Measurements from ENCODE around the gene TENM4. TPM values are rescaled to one million over a fixed set of nuclear protein-coding genes. Genes with fewer than 3 reads are reported as not detected.

The TENM4 gene
- total RNA-seq, 1 donor from 2014 or later = 43.2 TPM

DNA sequence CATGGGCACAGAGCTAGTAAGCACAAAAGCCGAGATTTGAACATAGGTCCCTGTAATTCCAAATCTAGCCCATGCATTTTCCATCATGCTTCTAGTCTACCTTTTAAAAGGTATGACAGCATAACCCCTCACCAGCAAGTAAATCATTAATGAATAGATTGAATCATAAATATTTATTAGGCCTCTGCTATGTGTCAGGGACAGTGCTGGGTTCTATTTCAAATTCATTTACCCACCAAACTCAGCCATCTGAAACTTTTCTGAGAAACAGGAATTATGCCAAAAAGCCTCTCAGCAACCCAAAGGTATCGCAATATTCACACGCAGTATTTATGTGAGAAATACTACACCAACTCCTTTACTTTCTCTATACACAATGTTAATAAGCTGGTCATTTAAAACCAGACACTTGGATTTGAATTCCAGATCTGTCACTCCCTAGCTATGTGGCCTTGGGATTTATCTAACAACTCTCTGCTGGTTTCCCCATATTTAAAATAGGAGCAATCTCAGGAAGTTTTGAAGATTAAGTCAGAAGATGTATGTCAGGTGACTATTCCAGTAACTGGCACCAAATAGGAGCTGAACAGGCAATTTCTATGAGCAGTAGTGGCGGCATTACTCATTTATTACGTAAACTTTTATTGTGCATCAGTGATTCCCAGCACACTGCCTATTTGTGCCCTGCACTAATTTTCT, 191.4 kb downstream of the TENM4 start:
- Mint-ChIP-seq H3K4me3 (no peak overlapping the region), H3K4me1 (peaks cover 35% of the 10 kb centered on the region), H3K27me3 (ENCODE audit: low read depth) (no peaks in the 10 kb centered on the region), H3K27ac (ENCODE audit: unreplicated experiment) (no peak overlapping the region), H3K36me3 (ENCODE audit: low read depth) (no peaks in the 10 kb centered on the region), H3K9me3 (no peaks in the 10 kb centered on the region)
- no peak for DNase-seq (ENCODE audit: low read depth, low spot score)
- no peak for TF ChIP-seq CTCF (conservative IDR thresholded peaks at IDR 0.05)

- no peaks in the 10 kb centered on the region for H3K36me3 Mint-ChIP-seq (ENCODE audit: low read depth)
- peaks cover 2% of the 10 kb centered on the region for H3K27me3 Mint-ChIP-seq (ENCODE audit: low read depth)
- H3K4me1 Mint-ChIP-seq = peaks cover 49% of the 10 kb centered on the region
- no peak overlapping the region for H3K27ac Mint-ChIP-seq (ENCODE audit: unreplicated experiment)
- H3K4me3 Mint-ChIP-seq = no peak overlapping the region
- no peak for TF ChIP-seq CTCF (conservative IDR thresholded peaks at IDR 0.05)
- DNase-seq (ENCODE audit: low read depth, low spot score) = no peak
- H3K9me3 Mint-ChIP-seq = no peaks in the 10 kb centered on the region
These were observed 196.0 kb downstream of the TENM4 start for GRCh38 chr11:79244798-79245197.

DNA sequence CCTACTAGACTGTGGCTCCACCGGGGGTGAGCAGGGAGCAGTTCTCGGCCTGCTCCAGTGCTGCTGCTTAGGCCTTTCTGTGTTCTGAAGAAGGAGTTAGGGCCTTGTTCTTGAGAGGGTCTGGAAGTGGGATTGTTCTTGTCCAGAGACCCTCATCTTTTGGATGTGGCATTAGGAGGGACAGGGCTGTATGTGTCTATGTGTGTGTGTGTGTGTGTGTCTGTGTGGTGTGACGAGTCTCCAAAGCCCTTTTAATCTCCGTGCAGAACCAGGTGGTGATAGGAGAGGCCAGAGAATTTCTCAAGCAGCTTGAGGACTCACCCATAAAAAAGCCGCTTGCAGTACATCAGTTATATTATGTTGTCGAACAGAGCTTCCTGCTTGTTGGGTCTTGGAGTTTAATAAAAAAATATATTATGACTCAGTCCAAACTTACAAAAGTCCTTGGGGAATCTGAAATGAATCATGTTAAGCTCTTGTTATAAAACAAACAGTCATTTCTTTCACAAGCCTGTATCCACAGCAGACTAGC, 196.5 kb downstream of the TENM4 start:
- DNase-seq (ENCODE audit: low read depth, low spot score) = no peak
- Mint-ChIP-seq H3K4me1 (peaks cover 49% of the 10 kb centered on the region), H3K9me3 (no peaks in the 10 kb centered on the region), H3K27ac (ENCODE audit: unreplicated experiment) (no peak overlapping the region), H3K4me3 (peak overlapping the region; percentile 3), H3K27me3 (ENCODE audit: low read depth) (peaks cover 2% of the 10 kb centered on the region), H3K36me3 (ENCODE audit: low read depth) (no peaks in the 10 kb centered on the region)
- TF ChIP-seq CTCF (conservative IDR thresholded peaks at IDR 0.05) = no peak

DNA sequence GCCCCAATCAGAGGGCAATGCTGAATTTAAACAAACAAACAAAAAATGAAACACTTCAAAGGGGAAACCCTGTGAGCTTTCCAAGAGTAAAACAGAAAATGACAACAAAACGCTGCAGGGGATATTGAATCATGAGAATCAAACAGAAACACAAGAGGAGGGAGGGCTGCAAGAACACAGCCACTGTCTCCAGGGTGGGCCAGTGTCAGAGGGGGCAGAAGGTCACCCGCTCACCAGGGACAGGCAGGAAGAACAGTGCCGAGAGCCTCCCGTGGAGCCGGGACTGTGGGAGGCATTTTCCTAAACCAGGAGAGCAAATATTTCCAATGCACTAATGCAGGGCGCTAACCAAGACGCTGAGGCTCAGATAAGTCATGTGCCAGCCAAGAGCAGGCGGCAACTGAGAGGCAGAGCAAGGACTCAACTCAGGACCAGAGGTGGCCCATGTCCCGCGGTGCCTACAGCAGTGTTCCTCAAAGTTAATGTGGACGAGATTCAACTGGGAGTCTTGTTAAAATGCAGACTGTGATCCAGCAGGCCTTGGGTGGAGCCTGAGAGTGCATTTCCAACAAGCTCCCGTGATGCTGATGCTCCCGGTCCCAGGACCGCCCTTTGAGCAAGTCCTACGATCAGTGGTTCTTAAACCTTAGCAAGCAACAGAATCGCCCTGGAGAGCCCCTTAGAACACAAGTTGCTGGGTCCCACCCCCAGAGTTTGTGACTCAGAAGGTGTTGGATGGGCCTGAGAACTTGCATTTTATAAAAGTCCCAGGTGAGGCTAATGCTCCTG, 197.2 kb downstream of the TENM4 start:
- DNase-seq (ENCODE audit: low read depth, low spot score) = peak; percentile 34
- H3K9me3 Mint-ChIP-seq = no peaks in the 10 kb centered on the region
- H3K27ac Mint-ChIP-seq (ENCODE audit: unreplicated experiment) = peak overlapping the region; percentile 3
- no peaks in the 10 kb centered on the region for H3K36me3 Mint-ChIP-seq (ENCODE audit: low read depth)
- H3K27me3 Mint-ChIP-seq (ENCODE audit: low read depth) = peaks cover 2% of the 10 kb centered on the region
- TF ChIP-seq CTCF (conservative IDR thresholded peaks at IDR 0.05) = no peak
- peak overlapping the region; percentile 44 for H3K4me3 Mint-ChIP-seq
- peaks cover 46% of the 10 kb centered on the region for H3K4me1 Mint-ChIP-seq

- Mint-ChIP-seq H3K27me3 (ENCODE audit: low read depth) (peaks cover 5% of the 10 kb centered on the region), H3K9me3 (no peaks in the 10 kb centered on the region), H3K36me3 (ENCODE audit: low read depth) (no peaks in the 10 kb centered on the region), H3K4me3 (peak overlapping the region; percentile 15), H3K27ac (ENCODE audit: unreplicated experiment) (no peak overlapping the region), H3K4me1 (peaks cover 53% of the 10 kb centered on the region)
- no peak for TF ChIP-seq CTCF (conservative IDR thresholded peaks at IDR 0.05)
- no peak for DNase-seq (ENCODE audit: low read depth, low spot score)
These were observed 198.2 kb downstream of the TENM4 start for GRCh38 chr11:79242616-79243015.
